Measurements from ENCODE around the gene DPH1.

The DPH1 gene

GRCh38 chr17:2025622-2026309, 4.2 kb upstream of the DPH1 start:
- FAIRE-seq, result peak; percentile 54
- DNase-seq (ENCODE audit: insufficient read length, low spot score), result no peak

- no peak for FAIRE-seq
- DNase-seq (ENCODE audit: insufficient read length, low spot score), result no peak
These were observed 2.3 kb upstream of the DPH1 start for GRCh38 chr17:2027528-2028233.

- DNase-seq (ENCODE audit: insufficient read length, low spot score) (no peak), FAIRE-seq (no peak)
These were observed 1.7 kb upstream of the DPH1 start for GRCh38 chr17:2028234-2028614.

- FAIRE-seq (no peak), DNase-seq (ENCODE audit: insufficient read length, low spot score) (no peak)
These were observed 1.2 kb upstream of the DPH1 start for GRCh38 chr17:2028737-2029136.

- DNase-seq (ENCODE audit: insufficient read length, low spot score), result no peak
- peak; percentile 99 for FAIRE-seq
These were observed 818 bp downstream of the DPH1 start for GRCh38 chr17:2030779-2031163.

- DNase-seq (ENCODE audit: insufficient read length, low spot score), result no peak
These were observed 3.2 kb downstream of the DPH1 start for GRCh38 chr17:2033153-2033552.

GRCh38 chr17:2034157-2034556, 4.2 kb downstream of the DPH1 start:
- DNase-seq (ENCODE audit: insufficient read length, low spot score), result no peak

More at GRCh38 chr17:2033153-2033552, 3.2 kb downstream of the DPH1 start:
- FAIRE-seq, result no peak

GRCh38 chr17:2034806-2035540, 5.0 kb downstream of the DPH1 start:
- FAIRE-seq, result no peak
- no peak for DNase-seq (ENCODE audit: insufficient read length, low spot score)

More at GRCh38 chr17:2034157-2034556, 4.2 kb downstream of the DPH1 start:
- FAIRE-seq, result no peak

GRCh38 chr17:2035541-2036488, 5.9 kb downstream of the DPH1 start:
- no peak for DNase-seq (ENCODE audit: insufficient read length, low spot score)
- FAIRE-seq, result no peak

- DNase-seq (ENCODE audit: insufficient read length, low spot score) (no peak), FAIRE-seq (no peak)
These were observed 7.2 kb downstream of the DPH1 start for GRCh38 chr17:2037155-2037554.

- FAIRE-seq (no peak), DNase-seq (ENCODE audit: insufficient read length, low spot score) (no peak)
These were observed 10.4 kb downstream of the DPH1 start for GRCh38 chr17:2040219-2040827.

GRCh38 chr17:2040942-2041560, 11.1 kb downstream of the DPH1 start:
- no peak for DNase-seq (ENCODE audit: insufficient read length, low spot score)
- no peak for FAIRE-seq

- FAIRE-seq (peak; percentile 99), DNase-seq (ENCODE audit: insufficient read length, low spot score) (peak; percentile 96)
These were observed 11.8 kb downstream of the DPH1 start, which contains the start of gene OVCA2 for GRCh38 chr17:2041561-2042389. OVCA2 (plus strand) TSS chr17:2042022; CDS start chr17:2042048, 26 bp downstream.

- FAIRE-seq (no peak), DNase-seq (ENCODE audit: insufficient read length, low spot score) (no peak)
These were observed 12.5 kb downstream of the DPH1 start for GRCh38 chr17:2042390-2042847.

- no peak for FAIRE-seq
- no peak for DNase-seq (ENCODE audit: insufficient read length, low spot score)
These were observed 13.0 kb downstream of the DPH1 start for GRCh38 chr17:2042933-2043332.

- DNase-seq (ENCODE audit: insufficient read length, low spot score) (no peak), FAIRE-seq (no peak)
These were observed 13.8 kb downstream of the DPH1 start for GRCh38 chr17:2043785-2044184.

GRCh38 chr17:2044263-2044894, 14.4 kb downstream of the DPH1 start:
- no peak for FAIRE-seq
- DNase-seq (ENCODE audit: insufficient read length, low spot score), result no peak

- FAIRE-seq (no peak), DNase-seq (ENCODE audit: insufficient read length, low spot score) (no peak)
These were observed 17.6 kb downstream of the DPH1 start for GRCh38 chr17:2047590-2047989.

Data from GM19239 (cell line).